ENCODE results near the gene PASD1.

DNA sequence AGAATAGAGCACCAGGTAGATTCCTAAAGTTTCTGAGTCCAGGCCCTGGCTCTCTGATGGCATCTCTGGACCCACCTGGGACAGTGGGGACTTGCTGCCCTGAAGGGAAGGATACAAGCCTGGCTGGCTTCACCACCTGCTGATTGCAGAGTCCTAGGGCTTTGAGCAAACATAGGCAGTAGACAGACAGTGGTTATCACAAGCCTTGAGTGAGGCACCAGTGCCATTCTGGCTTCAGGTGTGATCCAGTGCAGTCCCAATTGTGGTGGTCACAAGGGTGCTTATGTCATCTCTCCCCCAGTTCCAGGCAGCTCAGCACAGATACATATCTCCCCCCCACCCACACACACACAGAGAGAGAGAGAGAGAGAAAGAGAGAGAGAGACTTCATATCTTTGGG, 125.2 kb downstream of the PASD1 start:
- TF ChIP-seq, protein P1, sequence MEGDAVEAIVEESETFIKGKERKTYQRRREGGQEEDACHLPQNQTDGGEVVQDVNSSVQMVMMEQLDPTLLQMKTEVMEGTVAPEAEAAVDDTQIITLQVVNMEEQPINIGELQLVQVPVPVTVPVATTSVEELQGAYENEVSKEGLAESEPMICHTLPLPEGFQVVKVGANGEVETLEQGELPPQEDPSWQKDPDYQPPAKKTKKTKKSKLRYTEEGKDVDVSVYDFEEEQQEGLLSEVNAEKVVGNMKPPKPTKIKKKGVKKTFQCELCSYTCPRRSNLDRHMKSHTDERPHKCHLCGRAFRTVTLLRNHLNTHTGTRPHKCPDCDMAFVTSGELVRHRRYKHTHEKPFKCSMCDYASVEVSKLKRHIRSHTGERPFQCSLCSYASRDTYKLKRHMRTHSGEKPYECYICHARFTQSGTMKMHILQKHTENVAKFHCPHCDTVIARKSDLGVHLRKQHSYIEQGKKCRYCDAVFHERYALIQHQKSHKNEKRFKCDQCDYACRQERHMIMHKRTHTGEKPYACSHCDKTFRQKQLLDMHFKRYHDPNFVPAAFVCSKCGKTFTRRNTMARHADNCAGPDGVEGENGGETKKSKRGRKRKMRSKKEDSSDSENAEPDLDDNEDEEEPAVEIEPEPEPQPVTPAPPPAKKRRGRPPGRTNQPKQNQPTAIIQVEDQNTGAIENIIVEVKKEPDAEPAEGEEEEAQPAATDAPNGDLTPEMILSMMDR (IDR thresholded peaks at IDR 0.05), result no peak
- no peak for TF ChIP-seq POLR2A (IDR thresholded peaks at IDR 0.05)
